Erythroblast (primary cell): Measurements from ENCODE around the gene OVOL2.
"Not testable (repeated sequence)": the region's sequence is repeated elsewhere in the genome, so short reads cannot be mapped to it uniquely, and the experiment has no call there.

ENCODE experiments used
- DNase-seq, 2 experiments: peaks; one replicate each; lab custom pipeline; 2025; lab: John Stamatoyannopoulos, UW
- GATA1 ChIP-seq: IDR thresholded peaks from 2 replicates; pipeline ENCODE4 v1.6.1; 2011; ENCODE audit warnings: low read depth, mild to moderate bottlenecking, control low read depth, low read length, moderate library complexity
- POLR2A ChIP-seq: IDR thresholded peaks from 2 replicates; pipeline ENCODE4 v1.6.1; 2011; ENCODE audit warnings: mild to moderate bottlenecking, low read length

OVOL2 gene

DNA sequence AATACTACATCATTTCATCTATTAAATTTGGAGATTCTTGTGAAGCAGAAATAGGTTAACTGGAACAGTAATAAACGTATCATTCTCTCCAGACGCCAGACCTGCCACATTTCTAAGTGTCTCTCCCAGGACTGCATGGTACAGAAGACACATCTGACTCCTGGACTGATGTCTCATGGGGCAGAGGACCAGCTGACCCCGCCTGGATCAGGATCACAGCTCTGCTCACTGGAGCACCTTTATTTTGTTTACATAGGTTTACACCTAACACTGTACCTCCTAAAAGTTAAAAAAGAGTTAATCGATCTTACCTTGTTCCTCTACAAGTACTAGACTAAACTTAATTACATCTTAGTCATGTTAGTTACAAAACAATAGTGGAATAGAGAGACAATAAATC is 11.2 kb downstream of the OVOL2 start:
- DNase-seq = no peak
- TF ChIP-seq GATA1 (no peak), POLR2A (no peak)

DNA sequence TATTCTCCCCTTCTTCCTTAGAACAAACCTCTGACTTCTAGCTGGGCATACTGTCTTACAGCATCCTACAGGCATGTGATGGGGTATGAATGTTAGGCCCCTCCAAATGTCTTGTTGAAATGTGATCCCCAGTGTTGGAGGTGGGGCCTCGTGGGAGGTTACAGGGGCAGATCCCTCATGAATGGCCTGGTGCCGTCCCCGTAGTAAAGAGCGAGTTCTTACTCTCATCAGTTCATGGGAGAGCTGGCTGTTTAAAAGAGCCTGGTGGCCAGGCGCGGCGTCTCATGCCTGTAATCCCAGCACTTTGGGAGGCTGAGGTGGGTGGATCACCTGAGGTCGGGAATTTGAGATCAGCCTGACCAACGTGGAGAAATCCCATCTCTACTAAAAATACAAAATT is 15.5 kb downstream of the OVOL2 start:
- no peak for TF ChIP-seq GATA1
- no peak for TF ChIP-seq POLR2A

DNA sequence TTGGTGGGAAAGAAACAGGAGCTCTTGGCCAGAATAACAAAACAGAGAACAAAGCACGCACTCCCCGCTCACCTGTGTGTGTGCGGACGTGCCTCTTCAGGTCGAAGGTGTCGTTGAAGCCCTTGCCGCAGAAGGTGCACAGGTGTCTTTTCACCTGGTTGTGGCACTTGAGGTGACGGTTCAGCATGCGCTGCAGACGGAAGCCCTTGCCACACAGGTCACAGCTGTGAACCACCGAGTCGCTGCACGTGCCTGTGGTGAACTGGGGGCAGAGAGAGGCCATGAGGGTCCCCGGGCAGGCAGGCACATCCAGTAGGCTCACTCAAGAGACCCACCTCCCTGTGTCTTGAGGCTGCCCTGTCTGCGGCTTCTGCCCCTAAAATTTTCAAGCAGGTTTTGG is 16.3 kb downstream of the OVOL2 start:
- TF ChIP-seq GATA1 (no peak), POLR2A (no peak)
- DNase-seq = no peak

More for the DNA sequence above, 15.5 kb downstream of the OVOL2 start:
- DNase-seq = no peak

DNA sequence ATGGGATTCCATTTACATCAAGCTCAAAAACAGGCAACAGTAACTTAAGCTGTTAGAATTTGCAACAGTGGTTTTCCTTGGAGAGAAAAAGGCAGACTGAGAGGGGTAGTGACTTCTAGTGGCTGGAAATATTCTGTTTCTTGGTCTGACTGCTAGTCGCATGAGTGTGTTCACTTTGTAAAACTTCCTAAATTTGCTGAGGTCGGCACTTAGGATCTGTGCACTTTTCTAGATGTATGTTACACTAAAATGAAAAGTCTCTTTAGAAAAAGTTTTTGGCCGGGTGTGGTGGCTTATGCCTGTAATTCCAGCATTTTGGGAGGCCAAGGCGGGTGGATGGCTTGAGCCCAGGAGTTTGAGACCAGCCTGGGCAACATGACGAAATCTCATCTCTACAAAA is 18.7 kb downstream of the OVOL2 start:
- TF ChIP-seq POLR2A (no peak), GATA1 (no peak)
- DNase-seq = no peak

DNA sequence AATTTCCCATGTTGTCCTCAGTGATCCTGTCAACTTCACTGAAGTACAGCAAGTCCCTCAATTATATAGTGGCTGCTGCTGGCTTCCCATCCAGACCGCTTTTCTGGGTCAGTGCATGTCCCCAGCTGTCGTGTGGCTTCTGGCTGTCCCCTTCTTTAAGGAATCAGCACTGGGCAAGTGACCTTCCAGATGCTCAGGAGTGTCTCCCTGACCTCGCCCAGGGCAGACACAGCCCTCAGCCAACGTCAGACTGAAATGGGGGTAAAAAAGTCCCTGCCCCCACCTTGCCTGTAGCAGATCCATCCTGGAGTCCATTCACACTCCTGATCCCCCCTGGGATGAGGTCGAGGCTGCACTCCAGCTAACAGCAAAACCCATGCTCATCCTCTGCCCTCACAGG is 23.7 kb downstream of the OVOL2 start:
- DNase-seq = no peak
- TF ChIP-seq GATA1 (no peak), POLR2A (no peak)

DNA sequence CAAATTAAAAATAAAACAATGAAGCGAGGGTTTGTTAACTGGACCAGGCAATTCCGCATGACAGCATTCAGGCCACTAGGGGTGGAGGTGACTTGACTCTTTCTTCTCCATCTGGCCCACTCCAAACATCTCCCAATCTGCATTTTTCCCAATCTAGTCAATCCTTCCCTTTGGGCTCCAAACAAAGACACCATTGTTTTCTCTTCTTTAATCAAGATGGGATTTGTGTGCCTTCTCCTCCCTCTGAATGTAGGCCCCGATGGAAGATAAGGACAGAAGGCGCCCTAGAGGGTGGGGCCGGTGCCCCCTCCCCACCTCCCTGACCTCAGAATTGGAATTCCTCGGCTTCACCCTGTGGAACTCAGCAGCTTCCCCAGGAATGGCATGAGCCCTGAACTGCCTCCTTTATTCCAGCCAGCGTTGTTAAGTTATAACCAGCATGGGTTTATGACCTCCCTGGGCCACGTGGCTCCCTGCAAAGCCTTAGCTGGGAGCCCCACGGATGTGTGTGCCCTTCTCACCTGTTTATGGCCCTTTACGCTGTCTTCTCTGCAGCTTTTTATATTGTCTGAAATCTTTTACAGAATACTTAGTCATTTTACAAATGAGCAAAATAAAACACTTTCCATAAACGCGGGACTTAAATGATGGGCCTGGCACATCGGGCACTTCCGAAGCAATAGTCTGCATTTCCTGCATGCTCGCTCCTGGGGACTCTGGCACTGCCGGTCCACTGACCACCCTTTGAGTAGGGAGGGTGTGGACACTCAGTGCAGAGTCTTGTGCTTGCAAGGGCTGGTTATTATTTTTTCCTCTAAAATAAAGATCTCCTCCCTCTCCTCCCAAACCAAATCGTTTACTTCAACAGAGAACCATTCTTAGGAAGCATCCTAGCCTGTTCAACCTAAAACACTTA is 24.5 kb downstream of the OVOL2 start:
- no peak for DNase-seq
- TF ChIP-seq GATA1 = no peak

DNA sequence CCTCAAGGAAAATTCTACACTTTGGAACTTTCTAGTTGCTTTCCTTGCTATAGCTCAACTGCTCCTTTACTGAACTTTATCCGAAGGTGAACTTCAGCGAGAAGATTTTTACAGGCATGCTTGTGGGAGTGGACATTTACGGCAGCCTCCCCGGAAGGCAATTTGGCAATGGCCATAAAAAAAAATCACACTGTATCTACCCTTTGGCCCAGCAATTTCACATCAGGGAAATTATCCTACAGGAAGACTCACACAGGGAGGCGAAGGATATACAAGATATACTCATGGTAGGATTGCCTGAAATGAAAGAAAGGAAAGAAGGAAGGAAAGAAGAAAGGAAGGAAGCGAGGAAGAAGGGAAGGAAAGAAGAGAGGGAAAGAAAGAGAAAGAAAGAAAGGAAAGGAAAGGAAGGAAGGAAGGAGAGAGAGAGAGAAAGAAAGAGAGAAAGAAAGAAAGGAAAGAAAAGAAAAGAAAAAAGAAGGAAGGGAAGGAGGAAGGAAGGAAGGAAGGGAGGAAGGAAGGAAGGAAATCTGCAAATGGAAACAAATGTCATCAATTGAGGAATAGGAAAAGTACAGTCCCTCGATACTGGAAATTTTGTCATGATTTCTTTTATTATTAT is 25.7 kb downstream of the OVOL2 start:
- no peak for DNase-seq

DNA sequence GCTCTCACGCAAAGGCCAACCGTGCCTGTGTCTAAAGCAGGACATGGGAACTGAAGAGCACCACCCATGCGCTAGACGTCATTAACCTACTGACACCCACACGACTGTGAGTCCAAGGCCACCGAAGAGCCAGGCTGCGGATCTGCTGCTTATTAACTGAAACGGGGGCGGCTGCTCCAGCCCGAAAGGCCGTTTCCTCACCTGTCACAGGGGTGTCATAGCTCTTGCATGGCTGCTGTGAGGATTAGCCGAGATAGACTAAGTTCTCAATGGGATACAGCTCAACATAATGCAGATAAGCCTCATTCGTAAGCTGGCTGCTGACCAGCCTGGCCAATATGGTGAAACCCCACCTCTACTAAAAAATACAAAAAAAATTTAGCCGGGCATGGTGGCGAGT is 26.7 kb downstream of the OVOL2 start:
- DNase-seq = no peak
- TF ChIP-seq POLR2A (no peak), GATA1 (no peak)

More for the DNA sequence above, 25.7 kb downstream of the OVOL2 start:
- no peak for TF ChIP-seq POLR2A
- no peak for TF ChIP-seq GATA1

DNA sequence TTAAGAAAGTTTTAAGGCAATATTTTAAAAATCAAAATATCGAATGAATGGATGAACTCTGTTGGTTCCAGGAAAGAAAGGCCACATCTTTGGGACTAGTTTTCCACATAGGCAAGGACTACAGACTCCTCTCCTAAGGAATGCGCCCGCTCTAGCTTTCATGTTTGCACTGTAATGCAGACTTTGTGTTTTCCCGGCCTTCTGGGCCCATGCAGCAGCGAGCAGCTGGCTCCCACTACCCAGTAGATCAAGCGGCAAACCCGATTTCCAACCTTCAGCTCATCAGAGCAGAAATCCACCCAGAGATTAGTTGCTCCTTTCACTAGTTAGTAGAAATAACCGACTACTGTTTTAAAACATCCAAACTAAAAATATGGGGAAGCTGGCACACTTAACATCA is 27.7 kb downstream of the OVOL2 start:
- no peak for DNase-seq
- TF ChIP-seq GATA1 = no peak
- TF ChIP-seq POLR2A = no peak

DNA sequence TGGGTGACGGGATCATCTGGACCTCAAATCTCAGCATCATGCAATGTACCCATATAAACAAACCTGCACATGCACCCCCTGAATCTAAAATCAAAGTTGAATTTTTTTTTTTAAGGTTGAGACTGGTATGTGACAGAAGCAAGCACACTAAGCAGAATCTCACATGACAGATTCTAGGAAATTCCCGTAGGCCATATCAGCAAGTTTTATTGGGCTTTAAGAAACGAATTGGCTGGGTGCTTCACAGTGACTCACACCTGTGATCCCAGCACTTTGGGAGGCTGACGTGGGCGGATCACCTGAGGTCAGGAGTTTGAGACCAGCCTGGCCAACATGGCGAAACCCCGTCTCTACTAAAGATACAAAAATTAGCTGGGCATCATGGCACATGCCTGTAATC is 30.7 kb downstream of the OVOL2 start:
- not testable (repeated sequence) for DNase-seq

DNA sequence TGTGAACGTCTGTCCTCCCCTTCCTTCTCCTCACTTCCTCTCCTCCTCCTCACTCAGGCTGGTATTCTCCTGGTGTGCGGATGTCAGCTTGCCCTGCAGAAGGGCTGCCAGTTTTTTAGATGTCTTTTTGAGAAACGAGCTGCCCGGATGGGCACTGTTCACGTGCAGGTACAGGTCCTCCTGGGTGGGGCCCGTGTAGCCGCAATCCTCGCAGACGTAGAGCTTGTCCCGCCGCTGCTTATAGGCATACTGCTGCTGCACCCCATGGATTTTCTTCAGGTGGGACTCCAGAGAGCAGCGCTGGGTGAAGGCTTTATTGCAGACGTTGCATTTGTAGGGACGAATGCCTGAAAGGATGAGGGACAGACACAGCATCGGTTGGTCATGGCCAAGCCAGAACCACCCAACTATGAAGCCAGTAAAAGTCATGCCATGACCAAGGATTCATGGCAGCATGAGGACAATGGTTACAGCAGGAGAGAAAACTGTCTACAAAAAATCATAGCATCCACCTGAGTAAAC is 33.0 kb downstream of the OVOL2 start:
- no peak for TF ChIP-seq POLR2A
- TF ChIP-seq GATA1 = no peak
- no peak for DNase-seq

DNA sequence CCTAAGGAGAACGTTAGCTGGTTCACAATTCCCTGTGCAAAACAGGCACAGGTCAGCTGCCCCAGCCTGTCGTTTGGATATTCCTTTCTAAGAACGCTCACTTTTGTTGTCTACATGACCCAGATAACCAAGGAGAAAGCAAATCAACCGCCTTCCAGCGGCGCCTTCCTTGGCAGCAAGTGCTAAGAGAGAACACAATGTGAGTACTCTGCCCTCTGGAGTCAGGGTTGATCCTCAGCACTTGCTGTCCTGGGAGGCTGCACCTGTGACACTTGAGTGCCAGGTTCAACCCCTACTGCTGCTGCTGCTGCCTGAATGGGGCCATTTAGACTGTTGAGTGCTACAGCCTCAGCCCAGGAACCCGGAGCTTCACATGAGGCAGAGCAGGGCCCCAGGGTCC is 36.8 kb downstream of the OVOL2 start:
- no peak for DNase-seq
- TF ChIP-seq POLR2A (no peak), GATA1 (no peak)

DNA sequence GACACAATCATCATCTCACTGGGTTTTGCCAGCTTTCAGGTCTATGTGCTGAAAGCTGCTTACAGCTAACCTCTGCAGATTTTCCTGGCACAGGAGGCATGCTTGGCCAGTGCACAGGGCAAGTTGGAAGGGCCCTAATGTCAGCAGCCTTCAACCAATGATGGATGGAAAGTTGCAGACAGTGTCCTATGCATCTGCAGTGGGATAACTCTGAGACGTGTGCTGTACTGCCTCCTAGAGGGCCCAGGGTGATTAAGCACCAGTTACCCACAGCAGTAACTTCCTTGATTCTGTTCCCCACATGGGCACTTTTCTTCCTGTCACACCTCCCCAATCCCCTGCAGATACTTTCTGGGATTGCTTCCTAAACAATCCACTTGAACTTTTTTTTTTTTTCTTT is 38.6 kb downstream of the OVOL2 start:
- peak; percentile 31 to 46 for DNase-seq
- TF ChIP-seq GATA1 (no peak), POLR2A (no peak)

DNA sequence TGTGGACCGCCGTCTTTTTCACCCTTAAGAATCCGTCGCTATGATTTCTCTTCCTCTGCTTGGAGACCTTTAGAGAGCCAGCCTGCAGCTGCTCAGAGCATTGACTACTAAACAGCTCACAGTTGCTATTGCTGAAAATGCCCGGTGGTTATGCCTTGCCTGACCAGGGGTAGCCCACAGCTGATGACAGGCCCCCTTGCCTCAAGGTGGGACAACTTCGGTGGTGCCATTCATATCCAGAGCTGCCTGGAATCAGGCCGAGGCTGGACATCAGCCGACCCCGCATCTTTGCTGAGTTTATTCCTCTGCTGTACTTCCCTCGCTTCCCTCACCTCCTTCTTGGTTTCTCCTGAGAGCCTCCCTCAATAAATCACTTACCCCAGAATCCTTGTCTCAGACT is 39.6 kb downstream of the OVOL2 start:
- TF ChIP-seq POLR2A (no peak), GATA1 (no peak)

DNA sequence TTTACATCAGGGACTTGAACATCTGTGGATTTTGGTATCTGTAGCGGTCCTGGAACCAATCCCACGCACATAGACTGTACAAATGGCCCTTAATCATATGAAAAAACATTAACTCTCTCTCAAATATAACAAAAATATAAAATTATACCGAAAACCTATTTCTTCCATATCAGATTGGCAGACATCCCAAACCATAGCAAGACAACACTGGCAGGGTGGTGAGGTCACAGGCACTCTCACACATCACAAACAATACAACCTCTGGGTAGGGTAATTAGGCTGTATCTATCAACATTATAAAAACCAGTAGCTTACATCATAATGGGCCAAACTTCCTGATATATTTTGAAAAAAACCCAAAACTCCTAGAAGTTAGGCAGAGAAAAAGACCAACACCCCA is 40.9 kb downstream of the OVOL2 start:
- DNase-seq = no peak
- TF ChIP-seq GATA1 = no peak
- no peak for TF ChIP-seq POLR2A

More for the DNA sequence above, 39.6 kb downstream of the OVOL2 start:
- DNase-seq = no peak
